Measurements from ENCODE around the gene BDP1.

Gene BDP1

DNA sequence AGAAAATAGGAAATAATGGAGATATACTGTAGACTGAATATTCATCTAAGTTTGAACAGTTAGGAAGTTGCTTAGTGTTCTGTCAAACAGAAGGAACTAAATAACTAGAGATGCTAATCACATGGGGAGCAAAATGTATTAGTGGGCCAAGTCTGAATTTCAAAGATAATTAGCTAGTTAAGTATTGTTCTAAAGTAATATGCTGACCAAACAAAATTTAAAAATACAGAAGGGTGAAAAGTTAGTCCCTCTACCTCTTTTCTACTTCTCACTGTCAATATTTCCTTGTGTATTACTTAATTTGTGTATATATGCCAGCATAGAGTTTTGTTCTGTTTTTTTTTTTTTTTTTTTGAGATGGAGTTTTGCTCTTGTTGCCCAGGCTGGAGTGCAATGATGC is 135.6 kb downstream of the BDP1 start:
- Histone ChIP-seq H3K9me2 (replicated peaks; ENCODE audit: insufficient read depth, low read length) (no peaks in the 10 kb centered on the region), H3K27me3 (ENCODE audit: low read length) (no peaks in the 10 kb centered on the region), H3K79me2 (ENCODE audit: insufficient read depth, low read length) (peaks cover 67% of the 10 kb centered on the region), H3F3A (ENCODE audit: insufficient read depth) (no peaks in the 10 kb centered on the region), H3K4me3 (ENCODE audit: insufficient read depth, low read length, poor library complexity, severe bottlenecking) (no peak overlapping the region), H3K36me3 (ENCODE audit: low read length) (peaks cover 5% of the 10 kb centered on the region; the same call in 1 of the 2 replicates), H3K9ac (ENCODE audit: low read length) (no peak overlapping the region), H2AFZ (ENCODE audit: low read depth, low read length, severe bottlenecking) (no peak overlapping the region), H3K4me2 (ENCODE audit: low read depth, low read length, poor library complexity, severe bottlenecking) (no peak overlapping the region), H4K20me1 (ENCODE audit: low read depth, low read length) (no peaks in the 10 kb centered on the region), H3K9me3 (ENCODE audit: insufficient read depth, low read length) (no peaks in the 10 kb centered on the region), H3K27ac (ENCODE audit: low read depth, low read length) (no peak overlapping the region)
- no peak for TF ChIP-seq EZH2phosphoT487 (conservative IDR thresholded peaks at IDR 0.05; ENCODE audit: low read length)
- TF ChIP-seq, protein P1, sequence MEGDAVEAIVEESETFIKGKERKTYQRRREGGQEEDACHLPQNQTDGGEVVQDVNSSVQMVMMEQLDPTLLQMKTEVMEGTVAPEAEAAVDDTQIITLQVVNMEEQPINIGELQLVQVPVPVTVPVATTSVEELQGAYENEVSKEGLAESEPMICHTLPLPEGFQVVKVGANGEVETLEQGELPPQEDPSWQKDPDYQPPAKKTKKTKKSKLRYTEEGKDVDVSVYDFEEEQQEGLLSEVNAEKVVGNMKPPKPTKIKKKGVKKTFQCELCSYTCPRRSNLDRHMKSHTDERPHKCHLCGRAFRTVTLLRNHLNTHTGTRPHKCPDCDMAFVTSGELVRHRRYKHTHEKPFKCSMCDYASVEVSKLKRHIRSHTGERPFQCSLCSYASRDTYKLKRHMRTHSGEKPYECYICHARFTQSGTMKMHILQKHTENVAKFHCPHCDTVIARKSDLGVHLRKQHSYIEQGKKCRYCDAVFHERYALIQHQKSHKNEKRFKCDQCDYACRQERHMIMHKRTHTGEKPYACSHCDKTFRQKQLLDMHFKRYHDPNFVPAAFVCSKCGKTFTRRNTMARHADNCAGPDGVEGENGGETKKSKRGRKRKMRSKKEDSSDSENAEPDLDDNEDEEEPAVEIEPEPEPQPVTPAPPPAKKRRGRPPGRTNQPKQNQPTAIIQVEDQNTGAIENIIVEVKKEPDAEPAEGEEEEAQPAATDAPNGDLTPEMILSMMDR (IDR thresholded peaks at IDR 0.05; ENCODE audit: insufficient read depth, low read length, poor library complexity, severe bottlenecking), result no peak

DNA sequence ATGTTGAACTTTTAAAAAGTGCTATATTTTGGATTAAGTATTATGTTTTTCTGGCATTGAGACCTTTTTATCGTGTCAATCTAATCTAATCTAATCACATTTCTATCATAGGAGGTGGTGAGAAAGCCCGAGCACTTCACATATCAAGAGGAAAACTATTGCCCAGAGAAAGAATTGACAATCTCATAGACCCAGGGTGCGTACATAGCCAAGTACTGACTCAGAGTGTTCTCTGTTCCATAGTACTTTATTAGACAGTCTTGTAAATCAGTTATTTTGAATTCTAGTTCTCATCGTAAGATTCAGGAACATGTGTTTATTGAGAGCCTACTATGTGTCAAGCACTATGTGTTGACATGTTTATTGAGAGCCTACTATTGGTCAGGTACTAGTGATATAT is 140.7 kb downstream of the BDP1 start:
- H4K20me1 ChIP-seq (ENCODE audit: low read depth, low read length), result no peaks in the 10 kb centered on the region
- peaks cover 11% of the 10 kb centered on the region; the same call in 1 of the 2 replicates for H3K36me3 ChIP-seq (ENCODE audit: low read length)

DNA sequence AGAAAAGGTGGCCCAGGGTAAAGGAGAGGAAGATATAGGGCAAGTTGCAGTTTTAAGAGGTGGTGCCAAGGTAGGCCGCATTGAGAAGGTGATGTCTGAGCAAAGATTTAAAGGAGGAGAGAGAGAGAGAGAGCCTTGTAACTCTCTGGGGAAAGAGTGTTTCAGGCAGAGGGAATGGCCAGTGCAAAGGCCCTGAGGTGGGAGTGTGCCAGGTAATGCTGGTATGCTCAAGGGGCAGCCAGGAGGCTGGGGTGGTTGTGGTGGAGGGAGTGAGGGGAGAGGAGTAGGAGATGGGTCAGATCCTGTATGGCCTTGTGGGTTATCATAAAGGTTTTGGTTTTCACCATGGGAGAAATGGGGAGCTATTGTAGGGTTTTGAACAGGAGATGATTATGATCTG is 141.6 kb downstream of the BDP1 start:
- no peak overlapping the region for H3K27ac ChIP-seq (ENCODE audit: low read depth, low read length)
- peaks cover 16% of the 10 kb centered on the region; the same call in 1 of the 2 replicates for H3K36me3 ChIP-seq (ENCODE audit: low read length)
- no peak overlapping the region for H2AFZ ChIP-seq (ENCODE audit: low read depth, low read length, severe bottlenecking)
- no peaks in the 10 kb centered on the region for H3K9me2 ChIP-seq (replicated peaks; ENCODE audit: insufficient read depth, low read length)
- no peaks in the 10 kb centered on the region for H4K20me1 ChIP-seq (ENCODE audit: low read depth, low read length)
- H3K9ac ChIP-seq (ENCODE audit: low read length), result no peak overlapping the region
- 0 out of 2 replicates have a peak, but pooled peaks cover 3% of the 10 kb centered on the region for H3F3A ChIP-seq (ENCODE audit: insufficient read depth)
- no peak for TF ChIP-seq EZH2phosphoT487 (conservative IDR thresholded peaks at IDR 0.05; ENCODE audit: low read length)
- TF ChIP-seq, protein P1 (IDR thresholded peaks at IDR 0.05; ENCODE audit: insufficient read depth, low read length, poor library complexity, severe bottlenecking), result no peak
- H3K9me3 ChIP-seq (ENCODE audit: insufficient read depth, low read length), result no peaks in the 10 kb centered on the region
- H3K79me2 ChIP-seq (ENCODE audit: insufficient read depth, low read length), result peaks cover 22% of the 10 kb centered on the region
- no peak overlapping the region for H3K4me2 ChIP-seq (ENCODE audit: low read depth, low read length, poor library complexity, severe bottlenecking)
- H3K27me3 ChIP-seq (ENCODE audit: low read length), result no peaks in the 10 kb centered on the region
- H3K4me3 ChIP-seq (ENCODE audit: insufficient read depth, low read length, poor library complexity, severe bottlenecking), result no peak overlapping the region

More for the DNA sequence above, 140.7 kb downstream of the BDP1 start:
- no peak for TF ChIP-seq EZH2phosphoT487 (conservative IDR thresholded peaks at IDR 0.05; ENCODE audit: low read length)
- TF ChIP-seq, protein P1 (IDR thresholded peaks at IDR 0.05; ENCODE audit: insufficient read depth, low read length, poor library complexity, severe bottlenecking), result no peak
- H3K79me2 ChIP-seq (ENCODE audit: insufficient read depth, low read length), result peaks cover 28% of the 10 kb centered on the region
- H3K9me3 ChIP-seq (ENCODE audit: insufficient read depth, low read length), result no peaks in the 10 kb centered on the region
- no peak overlapping the region for H3K4me2 ChIP-seq (ENCODE audit: low read depth, low read length, poor library complexity, severe bottlenecking)
- no peak overlapping the region for H3K9ac ChIP-seq (ENCODE audit: low read length)
- H3K9me2 ChIP-seq (replicated peaks; ENCODE audit: insufficient read depth, low read length), result no peaks in the 10 kb centered on the region
- no peak overlapping the region for H2AFZ ChIP-seq (ENCODE audit: low read depth, low read length, severe bottlenecking)
- H3K4me3 ChIP-seq (ENCODE audit: insufficient read depth, low read length, poor library complexity, severe bottlenecking), result no peak overlapping the region
- H3K27ac ChIP-seq (ENCODE audit: low read depth, low read length), result no peak overlapping the region
- no peaks in the 10 kb centered on the region for H3K27me3 ChIP-seq (ENCODE audit: low read length)
- H3F3A ChIP-seq (ENCODE audit: insufficient read depth), result 0 out of 2 replicates have a peak, but pooled peaks cover 3% of the 10 kb centered on the region
